NCI-H345 (cell line): Measurements from ENCODE around the gene ARHGAP26.

Experiments
- DNase-seq: peaks from one replicate; lab custom pipeline; 2025; lab: John Stamatoyannopoulos, UW

ARHGAP26 gene

GRCh38 chr5:143145243-143146160 lies 375.3 kb downstream of the ARHGAP26 start:
- DNase-seq: no peak

- DNase-seq: no peak
Measured at GRCh38 chr5:143146161-143146560, 376.0 kb downstream of the ARHGAP26 start.

- DNase-seq: no peak
Measured at GRCh38 chr5:143147383-143147782, 377.2 kb downstream of the ARHGAP26 start.

- DNase-seq: no peak
Measured at GRCh38 chr5:143147902-143148301, 377.7 kb downstream of the ARHGAP26 start.

GRCh38 chr5:143148771-143149170 lies 378.6 kb downstream of the ARHGAP26 start:
- no peak for DNase-seq

GRCh38 chr5:143149759-143150158 lies 379.6 kb downstream of the ARHGAP26 start:
- DNase-seq: no peak

- DNase-seq: no peak
Measured at GRCh38 chr5:143151056-143151700, 381.0 kb downstream of the ARHGAP26 start.

GRCh38 chr5:143152445-143152844 lies 382.3 kb downstream of the ARHGAP26 start:
- DNase-seq: no peak

- DNase-seq: no peak
Measured at GRCh38 chr5:143153332-143154119, 383.3 kb downstream of the ARHGAP26 start.

GRCh38 chr5:143154510-143155370 lies 384.6 kb downstream of the ARHGAP26 start:
- DNase-seq: no peak

GRCh38 chr5:143155455-143155854 lies 385.3 kb downstream of the ARHGAP26 start:
- DNase-seq: no peak

GRCh38 chr5:143156086-143156485 lies 385.9 kb downstream of the ARHGAP26 start:
- DNase-seq: no peak

- no peak for DNase-seq
Measured at GRCh38 chr5:143156572-143156971, 386.4 kb downstream of the ARHGAP26 start.

- no peak for DNase-seq
Measured at GRCh38 chr5:143159031-143159430, 388.9 kb downstream of the ARHGAP26 start.

GRCh38 chr5:143161885-143162540 lies 391.8 kb downstream of the ARHGAP26 start:
- DNase-seq: no peak

GRCh38 chr5:143162810-143163209 lies 392.6 kb downstream of the ARHGAP26 start:
- DNase-seq: no peak

- DNase-seq: no peak
Measured at GRCh38 chr5:143164557-143164956, 394.4 kb downstream of the ARHGAP26 start.

- DNase-seq: no peak
Measured at GRCh38 chr5:143165049-143165880, 395.1 kb downstream of the ARHGAP26 start.

GRCh38 chr5:143166090-143166489 lies 395.9 kb downstream of the ARHGAP26 start:
- DNase-seq: no peak
